Measurements from ENCODE around the gene VANGL2.

The VANGL2 gene

DNA sequence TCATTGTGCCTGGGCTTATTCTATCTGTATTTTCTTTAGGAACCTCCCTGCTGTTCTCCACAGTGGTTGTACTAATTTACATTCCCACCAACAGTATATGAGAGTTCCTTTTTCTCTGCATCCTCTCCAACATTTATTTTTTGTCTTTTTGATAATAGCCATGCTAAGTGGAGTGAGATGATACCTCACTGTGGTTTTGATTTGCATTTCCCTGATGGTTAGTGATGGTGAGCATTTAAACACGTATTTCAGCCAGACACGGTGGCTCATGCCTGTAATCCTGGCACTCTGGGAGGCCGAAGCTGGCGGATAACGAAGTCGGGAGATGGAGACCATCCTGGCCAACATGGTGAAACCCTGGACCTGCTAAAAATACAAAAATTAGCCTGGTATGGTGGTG, 64.8 kb downstream of the VANGL2 start:
- DNase-seq = no peak

DNA sequence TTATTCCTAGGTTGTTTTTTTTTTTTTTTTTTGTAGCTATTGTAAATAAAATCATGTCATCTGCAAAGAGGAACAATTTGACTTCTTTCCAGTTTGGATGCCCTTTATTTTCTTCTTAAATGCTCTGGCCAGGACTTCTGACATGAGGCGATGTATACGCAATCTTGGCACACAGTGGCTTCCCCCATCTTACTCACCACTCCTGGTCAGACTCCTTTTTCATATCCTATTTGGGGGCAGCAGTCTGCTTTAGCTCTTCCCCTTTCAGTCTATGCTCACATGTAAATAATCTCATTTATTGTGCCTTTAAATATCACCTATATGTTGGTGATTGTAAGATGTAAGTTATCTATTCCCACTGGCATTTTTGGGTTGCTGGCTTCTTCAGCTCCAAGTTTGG, 66.6 kb downstream of the VANGL2 start:
- DNase-seq = peak; percentile 81 to 90 (median 87)

DNA sequence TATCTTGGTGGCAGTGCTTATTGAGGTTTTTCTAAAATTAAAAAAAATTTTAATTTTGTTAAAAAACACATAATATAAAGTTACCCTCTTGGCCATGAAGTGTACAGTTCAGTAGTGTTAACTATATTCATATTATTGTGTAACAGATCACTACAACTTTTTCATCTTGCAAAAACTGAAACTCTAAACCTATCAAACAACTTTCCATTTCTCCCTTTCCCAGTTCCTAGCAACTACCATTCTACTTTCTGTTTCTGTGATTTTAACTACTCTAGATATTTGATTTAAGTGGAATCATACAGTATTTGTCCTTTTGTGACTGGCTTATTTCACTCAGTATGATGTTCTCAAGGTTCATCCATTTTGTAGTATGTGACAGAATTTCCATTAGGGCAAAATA, 67.2 kb downstream of the VANGL2 start:
- DNase-seq = peak; percentile 22 to 75 (median 43)

DNA sequence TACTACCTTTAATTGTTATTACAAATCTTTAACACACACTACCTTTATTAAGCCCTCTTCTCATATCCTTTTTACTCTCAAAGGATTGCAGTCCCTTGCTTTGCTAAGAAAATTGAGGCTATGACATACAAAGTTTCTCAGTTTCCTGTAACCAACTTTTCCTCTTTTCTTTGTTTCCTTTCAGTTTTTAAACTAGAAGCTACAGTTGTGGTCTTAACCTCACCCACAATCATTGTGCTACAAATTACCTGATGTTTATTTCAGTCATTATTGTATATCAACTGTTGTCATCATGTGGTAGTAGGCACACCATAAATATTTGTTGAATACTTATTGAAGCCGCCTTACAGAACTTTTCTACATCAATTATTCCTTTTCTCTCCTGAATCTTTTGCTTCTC, 70.9 kb downstream of the VANGL2 start:
- peak in 1 of 3 donors; percentile 25 for DNase-seq

DNA sequence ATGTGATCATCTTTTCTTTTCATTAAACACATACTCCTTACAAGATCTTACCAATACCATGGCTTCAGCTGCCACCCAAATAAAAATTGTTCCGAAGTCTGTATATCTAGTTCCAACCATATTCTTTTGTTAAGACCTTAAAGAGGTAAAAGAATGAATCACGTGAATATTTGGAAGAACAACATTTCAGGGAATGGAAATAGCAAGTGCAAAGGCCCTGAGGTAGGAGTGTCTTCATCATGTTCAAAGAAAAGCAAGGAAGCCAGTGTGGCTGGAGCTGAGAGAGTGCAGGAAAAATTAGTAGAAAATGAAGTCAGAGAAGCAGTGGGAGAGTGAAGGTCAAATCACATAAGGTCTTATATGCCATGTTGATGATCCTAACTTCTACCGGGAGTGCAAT, 71.7 kb downstream of the VANGL2 start:
- no peak for DNase-seq

DNA sequence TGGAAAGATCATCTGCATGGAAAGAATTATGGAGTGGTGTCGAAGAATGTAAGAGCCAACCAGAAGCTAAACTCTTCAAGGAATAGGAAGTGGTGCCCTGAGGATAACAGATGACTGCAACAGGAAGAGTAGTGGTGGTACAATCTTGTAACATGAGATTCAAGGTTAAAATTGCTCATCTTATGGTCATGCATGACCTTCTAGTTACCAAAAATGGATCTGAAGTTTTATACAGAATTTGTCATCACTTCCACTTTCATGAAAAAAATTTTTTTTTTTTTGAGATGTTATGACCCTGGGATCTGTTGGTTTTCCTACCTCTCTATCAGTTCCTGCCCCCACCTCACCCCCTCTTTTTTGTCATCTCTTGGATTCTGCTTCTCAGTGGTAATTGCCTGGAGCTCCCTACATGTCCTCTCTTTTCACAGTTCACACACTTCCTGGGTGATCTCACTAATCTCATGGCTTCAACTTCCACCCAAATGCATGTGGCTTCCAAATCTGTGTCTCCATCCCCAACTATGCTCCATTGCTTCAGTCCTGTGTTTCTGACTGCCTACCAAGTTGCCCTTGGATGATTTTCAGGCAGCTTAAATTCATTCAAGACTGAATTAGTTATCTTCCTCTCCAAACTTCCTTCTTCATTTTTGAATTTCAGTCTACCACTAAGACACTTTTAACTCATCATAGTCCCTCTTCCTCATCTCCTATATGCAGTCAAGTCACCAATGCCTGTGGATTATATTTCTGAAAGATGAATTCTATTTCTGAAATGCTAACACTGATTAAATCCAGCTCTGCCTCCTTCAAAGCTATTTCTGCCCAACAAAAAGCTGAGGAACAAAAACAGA, 74.3 kb downstream of the VANGL2 start:
- DNase-seq = peak; percentile 39 to 84 (median 66)
